AG09309 (cell line): ENCODE results near the gene GFOD2.

Source experiments
- DNase-seq: peaks from one replicate; pipeline ENCODE4 v3.0.0-alpha.2; 2010; ENCODE audit warnings: low read depth
- H3K4me3 ChIP-seq: 2 replicates; pipeline ENCODE4 v1.5.1; 2011; ENCODE audit warnings: mild to moderate bottlenecking, low read depth, low read length, moderate library complexity; ENCODE audit not compliant: control insufficient read depth
- TF ChIP-seq, protein P1 (sequence below): IDR thresholded peaks from 2 replicates; pipeline ENCODE4 v1.5.1; 2011; ENCODE audit warnings: mild to moderate bottlenecking, low read depth, low read length, inconsistent platforms; ENCODE audit not compliant: insufficient read depth, control insufficient read depth; ENCODE audit errors: missing control alignments

Gene GFOD2

DNA sequence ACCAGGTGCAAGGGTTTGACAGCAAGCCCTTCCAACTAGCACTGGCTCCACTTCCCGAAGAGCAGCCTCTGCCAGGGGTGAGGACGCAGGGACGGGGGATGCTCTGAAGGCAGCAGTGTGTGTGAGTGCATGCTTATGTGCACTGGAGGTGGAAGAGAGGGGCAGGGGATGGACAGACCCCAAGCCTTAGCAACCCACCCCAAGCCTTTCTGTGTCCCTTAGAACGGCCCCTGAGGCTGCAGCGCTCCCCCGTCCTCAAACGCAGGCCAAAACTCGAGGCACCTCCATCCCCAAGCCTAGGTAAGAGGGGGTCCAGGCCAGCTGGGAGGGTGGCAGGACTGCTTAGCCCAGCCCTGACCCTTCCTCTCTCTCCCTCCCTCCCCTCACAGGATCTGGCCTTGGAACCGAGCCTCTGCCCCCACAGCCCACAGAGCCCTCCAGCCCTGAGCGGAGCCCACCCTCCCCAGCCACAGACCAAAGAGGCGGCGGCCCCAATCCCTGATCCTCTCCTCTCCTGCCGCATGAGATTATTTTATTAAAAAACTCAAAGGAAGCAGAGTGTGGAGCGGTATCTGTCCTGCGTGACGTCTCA lies 62.0 kb downstream of the GFOD2 start:
- TF ChIP-seq, protein P1, sequence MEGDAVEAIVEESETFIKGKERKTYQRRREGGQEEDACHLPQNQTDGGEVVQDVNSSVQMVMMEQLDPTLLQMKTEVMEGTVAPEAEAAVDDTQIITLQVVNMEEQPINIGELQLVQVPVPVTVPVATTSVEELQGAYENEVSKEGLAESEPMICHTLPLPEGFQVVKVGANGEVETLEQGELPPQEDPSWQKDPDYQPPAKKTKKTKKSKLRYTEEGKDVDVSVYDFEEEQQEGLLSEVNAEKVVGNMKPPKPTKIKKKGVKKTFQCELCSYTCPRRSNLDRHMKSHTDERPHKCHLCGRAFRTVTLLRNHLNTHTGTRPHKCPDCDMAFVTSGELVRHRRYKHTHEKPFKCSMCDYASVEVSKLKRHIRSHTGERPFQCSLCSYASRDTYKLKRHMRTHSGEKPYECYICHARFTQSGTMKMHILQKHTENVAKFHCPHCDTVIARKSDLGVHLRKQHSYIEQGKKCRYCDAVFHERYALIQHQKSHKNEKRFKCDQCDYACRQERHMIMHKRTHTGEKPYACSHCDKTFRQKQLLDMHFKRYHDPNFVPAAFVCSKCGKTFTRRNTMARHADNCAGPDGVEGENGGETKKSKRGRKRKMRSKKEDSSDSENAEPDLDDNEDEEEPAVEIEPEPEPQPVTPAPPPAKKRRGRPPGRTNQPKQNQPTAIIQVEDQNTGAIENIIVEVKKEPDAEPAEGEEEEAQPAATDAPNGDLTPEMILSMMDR = no peak
- no peak for DNase-seq
- no peak overlapping the region for H3K4me3 ChIP-seq

DNA sequence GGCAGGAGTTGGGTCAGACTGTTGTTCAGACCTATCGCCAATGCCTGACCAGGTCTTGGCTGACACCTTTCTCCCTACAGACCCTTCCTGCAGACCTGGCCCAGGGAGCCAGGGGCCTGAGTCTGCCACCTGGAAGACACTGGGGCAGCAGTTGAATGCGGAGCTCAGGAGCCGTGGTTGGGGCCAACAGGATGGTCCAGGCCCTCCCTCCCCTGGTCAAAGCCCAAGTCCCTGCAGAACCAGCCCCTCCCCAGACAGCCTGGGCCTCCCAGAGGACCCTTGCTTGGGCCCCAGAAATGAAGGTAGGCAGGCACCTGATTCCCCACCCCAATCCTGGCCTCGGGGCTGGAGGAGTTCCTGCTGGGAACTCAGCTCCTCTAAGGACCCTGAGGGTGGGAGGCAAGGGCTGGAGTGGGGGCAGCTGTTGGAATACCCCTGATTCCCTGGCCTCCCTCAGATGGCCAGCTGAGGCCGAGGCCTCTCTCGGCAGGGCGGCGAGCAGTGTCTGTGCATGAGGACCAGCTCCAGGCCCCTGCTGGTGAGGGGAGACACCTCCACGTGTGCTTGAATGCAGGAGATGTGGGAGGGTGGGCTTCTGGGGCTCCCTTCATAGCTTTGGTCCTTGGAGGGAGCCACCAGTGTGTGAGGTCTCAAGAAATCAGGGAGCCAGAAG lies 62.6 kb downstream of the GFOD2 start:
- TF ChIP-seq, protein P1 = no peak
- DNase-seq = no peak
- no peak overlapping the region for H3K4me3 ChIP-seq

DNA sequence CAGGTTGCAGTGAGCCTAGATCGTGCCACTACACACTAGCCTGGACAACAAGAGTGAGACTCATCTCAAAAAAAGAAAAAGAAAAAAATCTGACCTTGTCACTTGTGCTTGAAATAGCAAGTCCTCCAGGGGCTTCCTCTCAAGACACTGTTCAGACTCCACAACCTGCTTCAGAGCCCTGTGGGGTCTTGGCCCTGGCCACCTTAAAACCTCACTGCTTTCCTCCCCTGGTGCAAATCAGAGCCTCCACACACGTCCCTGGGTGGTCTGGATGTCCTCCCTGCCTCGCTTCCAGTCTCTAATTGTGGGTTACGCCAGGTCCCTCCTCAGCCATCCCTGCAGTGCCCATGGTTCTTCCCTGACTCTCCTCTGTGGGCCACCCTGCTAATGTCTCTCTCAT lies 63.8 kb downstream of the GFOD2 start:
- no peak overlapping the region for H3K4me3 ChIP-seq
- TF ChIP-seq, protein P1 = no peak
- no peak for DNase-seq

DNA sequence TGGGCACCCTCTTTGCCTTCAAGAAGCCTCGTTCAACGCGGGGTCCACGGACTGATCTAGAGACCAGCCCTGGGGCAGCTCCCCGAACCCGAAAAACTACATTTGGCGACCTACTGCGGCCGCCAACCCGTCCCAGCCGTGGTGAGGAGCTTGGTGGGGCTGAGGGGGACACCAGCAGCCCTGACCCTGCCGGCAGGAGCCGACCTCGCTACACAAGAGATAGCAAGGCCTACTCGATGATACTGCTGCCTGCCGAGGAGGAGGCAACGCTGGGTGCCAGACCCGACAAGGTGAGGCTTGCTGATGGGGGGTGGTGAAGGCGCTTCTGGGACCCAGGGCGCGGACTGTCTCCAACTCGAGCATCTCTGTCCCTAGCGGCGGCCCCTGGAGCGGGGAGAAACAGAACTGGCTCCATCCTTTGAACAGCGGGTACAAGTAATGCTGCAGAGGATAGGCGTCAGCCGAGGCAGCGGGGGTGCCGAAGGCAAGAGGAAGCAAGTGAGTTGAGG lies 64.7 kb downstream of the GFOD2 start:
- TF ChIP-seq, protein P1 = no peak
- H3K4me3 ChIP-seq = no peak overlapping the region
- DNase-seq = no peak

DNA sequence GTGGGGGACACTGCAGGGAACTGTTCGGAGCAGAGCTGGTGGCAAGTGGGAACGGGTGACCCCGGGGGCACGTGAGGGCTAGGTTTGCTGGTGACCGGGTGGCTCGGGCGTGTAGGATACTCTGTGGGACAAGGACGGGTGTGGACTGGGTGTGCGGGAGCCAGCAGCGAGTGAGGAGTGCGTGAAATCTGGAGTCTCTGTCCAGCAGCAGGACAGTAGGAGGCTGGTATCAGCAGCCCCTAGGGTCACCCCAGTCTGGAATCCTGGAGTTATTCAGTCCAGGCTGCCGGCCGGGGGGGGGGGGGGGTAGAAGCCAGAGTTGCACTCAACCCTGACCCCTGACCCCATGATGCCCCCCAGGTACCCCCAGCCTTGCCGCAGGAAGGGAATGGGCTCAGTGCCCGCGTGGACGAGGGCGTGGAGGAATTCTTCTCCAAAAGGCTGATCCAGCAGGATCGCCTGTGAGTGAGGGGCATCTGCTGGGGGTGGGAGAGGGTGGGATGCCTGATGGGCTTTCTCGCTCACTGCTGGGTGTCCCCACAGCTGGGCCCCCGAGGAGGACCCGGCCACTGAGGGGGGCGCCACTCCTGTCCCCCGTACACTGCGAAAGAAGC lies 65.2 kb downstream of the GFOD2 start:
- H3K4me3 ChIP-seq = peak overlapping the region; percentile 30
- no peak for DNase-seq
- TF ChIP-seq, protein P1 = no peak

DNA sequence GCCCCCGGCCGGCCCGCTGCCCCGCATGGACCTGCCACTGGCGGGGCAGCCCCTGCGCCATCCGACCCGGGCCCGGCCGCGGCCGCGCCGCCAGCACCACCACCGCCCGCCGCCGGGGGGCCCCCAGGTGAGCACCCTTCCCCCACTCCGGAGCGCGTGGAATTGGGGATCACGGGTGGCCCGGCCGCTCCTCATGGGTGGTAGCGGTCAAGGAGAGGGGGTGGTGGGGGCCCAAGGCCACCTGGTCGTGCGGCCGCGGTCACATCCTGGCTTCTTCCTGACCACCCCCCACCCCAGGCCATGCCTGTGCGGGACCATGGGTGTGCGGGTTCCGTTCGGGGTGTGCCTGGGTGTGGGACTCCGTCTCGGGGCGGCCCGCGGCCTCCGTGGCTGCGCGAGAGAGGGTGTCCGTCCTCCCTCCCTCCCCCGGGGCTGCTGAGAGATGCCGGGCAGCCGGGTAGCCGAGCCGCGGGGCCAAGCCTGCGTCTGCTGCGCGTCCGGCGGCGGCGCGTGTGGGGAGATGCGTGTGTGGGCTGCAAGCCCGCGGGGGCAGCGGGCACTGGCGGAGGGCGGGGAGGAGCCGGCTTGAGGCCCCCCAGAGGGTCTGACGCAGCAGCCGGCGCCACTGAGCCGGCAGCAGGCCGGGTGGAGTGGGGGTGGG lies 65.9 kb downstream of the GFOD2 start:
- DNase-seq = no peak
- TF ChIP-seq, protein P1 = no peak
- H3K4me3 ChIP-seq = peak overlapping the region; percentile 60
